ELF-1 (cell line): Measurements from ENCODE around the gene BIRC5.
"Not testable (repeated sequence)": the region's sequence is repeated elsewhere in the genome, so short reads cannot be mapped to it uniquely, and the experiment has no call there.

Experiments used
- DNase-seq: peaks from one replicate; pipeline ENCODE4 v3.0.0-alpha.2; 2016; ENCODE audit warnings: low read depth, low spot score

Gene BIRC5

DNA sequence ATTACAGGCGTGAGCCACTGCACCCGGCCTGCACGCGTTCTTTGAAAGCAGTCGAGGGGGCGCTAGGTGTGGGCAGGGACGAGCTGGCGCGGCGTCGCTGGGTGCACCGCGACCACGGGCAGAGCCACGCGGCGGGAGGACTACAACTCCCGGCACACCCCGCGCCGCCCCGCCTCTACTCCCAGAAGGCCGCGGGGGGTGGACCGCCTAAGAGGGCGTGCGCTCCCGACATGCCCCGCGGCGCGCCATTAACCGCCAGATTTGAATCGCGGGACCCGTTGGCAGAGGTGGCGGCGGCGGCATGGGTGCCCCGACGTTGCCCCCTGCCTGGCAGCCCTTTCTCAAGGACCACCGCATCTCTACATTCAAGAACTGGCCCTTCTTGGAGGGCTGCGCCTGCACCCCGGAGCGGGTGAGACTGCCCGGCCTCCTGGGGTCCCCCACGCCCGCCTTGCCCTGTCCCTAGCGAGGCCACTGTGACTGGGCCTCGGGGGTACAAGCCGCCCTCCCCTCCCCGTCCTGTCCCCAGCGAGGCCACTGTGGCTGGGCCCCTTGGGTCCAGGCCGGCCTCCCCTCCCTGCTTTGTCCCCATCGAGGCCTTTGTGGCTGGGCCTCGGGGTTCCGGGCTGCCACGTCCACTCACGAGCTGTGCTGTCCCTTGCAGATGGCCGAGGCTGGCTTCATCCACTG is at the start of gene BIRC5:
BIRC5 (plus strand) TSS at position 238 of the 690 bp plus-strand sequence; CDS start at position 302, 64 bp downstream.
- peak; percentile 90 for DNase-seq

- no peak for DNase-seq
Measured at GRCh38 chr17:78164748-78165607, 49.1 kb upstream of the BIRC5 start.

DNA sequence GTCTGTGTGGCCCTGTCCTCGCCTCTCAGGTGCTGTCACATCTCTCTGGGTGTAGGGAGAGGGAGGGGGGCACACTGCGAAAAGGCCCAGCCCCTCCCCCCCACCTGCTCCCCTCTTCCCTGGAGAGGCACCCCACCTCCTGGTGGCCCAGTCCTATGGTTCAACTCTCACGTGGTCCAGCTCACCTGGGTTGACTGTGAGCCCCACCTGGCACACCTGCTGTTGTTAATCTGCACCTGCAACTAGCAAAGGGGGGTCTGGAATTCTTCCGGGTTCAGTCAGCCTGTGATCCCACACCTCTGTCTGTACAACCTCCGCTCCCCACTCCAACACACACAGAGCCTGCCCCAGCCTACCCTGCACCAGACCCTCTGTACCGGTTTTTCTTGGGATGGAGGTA is 47.6 kb upstream of the BIRC5 start:
- no peak for DNase-seq

DNA sequence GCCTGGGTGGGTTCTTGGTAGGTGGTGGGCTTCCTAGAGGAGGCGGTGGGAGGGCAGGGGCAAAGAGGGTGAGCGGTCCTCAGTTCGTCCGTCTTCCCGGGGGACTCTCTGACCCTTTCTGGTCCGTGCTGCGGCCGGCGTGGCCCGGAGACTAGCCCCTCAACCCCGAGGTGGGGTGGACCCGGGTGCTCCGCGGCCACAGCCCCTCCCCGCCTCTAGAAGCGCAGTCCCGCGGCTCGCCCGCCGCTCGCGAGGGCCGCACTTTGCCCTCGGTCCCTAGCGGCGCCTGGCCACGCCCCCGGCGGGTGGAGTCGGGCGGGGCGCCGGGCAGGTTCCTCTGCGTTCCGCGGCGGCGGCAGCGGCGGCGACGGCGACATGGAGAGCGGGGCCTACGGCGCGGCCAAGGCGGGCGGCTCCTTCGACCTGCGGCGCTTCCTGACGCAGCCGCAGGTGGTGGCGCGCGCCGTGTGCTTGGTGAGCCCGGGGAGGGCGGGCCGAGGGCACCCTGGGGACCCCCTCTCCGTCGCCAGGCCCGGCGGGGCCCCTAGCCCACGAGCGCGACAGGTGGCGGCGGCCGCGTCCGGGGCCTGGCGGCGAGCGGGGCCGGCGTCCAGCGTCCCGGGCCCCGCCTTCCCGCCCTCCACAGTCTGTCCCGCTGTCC is 45.7 kb upstream of the BIRC5 start, which contains the start of gene SYNGR2:
SYNGR2 (plus strand) TSS at position 340 of the 661 bp plus-strand sequence; CDS start at position 376, 36 bp downstream.
- DNase-seq, result peak; percentile 84

DNA sequence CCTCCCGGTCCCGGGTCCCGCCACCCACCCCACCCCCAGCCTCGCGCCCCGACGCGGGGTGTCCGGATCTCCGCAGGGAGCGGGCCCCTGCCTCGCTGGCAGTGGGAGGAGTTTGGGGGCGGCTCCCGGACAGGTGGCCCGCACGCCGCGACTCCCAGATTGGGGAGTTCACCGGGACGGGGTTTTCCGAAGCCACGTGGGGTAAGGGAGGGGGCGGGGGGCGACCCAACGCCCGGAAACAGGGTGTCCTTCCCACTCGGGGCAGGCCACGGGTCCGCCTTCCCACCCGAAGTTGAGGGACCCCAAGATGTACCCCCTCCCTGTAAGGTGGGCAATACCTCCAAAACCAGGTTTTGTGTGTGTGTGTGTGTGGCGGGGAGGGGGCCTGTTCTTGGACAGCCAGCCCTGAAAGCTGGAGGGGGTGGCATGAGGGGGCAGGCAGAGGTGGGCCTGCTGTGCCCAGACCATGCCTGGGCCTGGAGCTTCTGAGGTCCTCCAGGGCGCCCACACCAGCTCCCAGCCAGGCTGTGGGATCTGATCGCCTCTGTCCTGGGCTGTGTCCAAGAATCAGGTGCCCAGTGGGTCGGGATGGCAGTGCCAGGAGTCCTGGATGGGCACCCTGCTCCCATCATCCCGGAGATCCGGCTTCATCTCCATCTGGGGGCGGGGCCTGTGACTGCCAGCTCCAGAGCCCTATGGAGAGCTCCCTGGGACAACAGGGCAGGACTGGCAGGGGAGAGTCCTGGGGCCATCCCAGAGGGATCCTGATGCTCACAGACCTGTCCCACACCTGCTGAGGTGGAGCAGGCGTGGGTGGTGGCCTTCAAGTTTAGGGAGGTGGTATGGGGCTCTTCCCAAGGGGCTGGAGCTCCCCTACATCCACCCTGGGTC is 44.9 kb upstream of the BIRC5 start:
- peak; percentile 52 for DNase-seq

DNA sequence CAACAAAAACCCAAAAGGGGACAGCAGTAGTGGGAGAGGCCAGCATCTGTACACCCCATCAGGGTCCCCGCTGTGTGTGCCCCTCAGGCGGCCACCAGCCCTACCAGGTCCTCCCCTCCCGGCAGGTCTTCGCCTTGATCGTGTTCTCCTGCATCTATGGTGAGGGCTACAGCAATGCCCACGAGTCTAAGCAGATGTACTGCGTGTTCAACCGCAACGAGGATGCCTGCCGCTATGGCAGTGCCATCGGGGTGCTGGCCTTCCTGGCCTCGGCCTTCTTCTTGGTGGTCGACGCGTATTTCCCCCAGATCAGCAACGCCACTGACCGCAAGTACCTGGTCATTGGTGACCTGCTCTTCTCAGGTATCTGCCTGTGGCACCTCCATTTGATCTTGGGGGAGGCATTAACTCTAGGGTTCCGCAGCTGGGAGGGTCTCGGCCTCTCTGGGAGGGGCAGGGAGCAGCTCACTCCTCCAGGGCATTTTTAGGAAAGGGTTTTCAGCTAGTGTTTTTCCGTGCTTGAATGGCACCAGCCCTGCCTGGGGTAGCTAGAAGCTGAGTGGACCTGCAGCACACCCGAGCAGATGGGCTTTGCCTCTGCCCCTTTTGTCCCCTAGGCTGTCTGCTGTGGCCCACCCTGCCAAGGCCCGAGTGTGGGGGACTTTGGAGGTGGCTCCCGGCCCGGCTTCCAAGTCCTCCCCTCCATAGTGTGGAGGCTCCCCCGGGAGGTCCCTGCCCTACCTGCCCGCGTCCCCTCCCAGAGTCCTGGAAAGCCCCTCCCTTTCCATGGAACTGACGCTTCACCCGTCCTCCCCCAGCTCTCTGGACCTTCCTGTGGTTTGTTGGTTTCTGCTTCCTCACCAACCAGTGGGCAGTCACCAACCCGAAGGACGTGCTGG is 43.1 kb upstream of the BIRC5 start:
- no peak for DNase-seq

DNA sequence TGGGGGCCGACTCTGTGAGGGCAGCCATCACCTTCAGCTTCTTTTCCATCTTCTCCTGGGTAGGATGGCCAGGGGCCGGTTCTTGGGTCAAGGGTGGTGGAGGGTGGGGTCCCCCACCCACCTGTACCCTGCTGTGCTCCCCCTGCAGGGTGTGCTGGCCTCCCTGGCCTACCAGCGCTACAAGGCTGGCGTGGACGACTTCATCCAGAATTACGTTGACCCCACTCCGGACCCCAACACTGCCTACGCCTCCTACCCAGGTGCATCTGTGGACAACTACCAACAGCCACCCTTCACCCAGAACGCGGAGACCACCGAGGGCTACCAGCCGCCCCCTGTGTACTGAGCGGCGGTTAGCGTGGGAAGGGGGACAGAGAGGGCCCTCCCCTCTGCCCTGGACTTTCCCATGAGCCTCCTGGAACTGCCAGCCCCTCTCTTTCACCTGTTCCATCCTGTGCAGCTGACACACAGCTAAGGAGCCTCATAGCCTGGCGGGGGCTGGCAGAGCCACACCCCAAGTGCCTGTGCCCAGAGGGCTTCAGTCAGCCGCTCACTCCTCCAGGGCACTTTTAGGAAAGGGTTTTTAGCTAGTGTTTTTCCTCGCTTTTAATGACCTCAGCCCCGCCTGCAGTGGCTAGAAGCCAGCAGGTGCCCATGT is 42.3 kb upstream of the BIRC5 start:
- not testable (repeated sequence) for DNase-seq

GRCh38 chr17:78172249-78173051 is 41.6 kb upstream of the BIRC5 start:
- no peak for DNase-seq

- no peak for DNase-seq
Measured at GRCh38 chr17:78173097-78173715, 40.8 kb upstream of the BIRC5 start.

- no peak for DNase-seq
Measured at GRCh38 chr17:78174346-78174869, 39.6 kb upstream of the BIRC5 start.

GRCh38 chr17:78174870-78175642 is 39.0 kb upstream of the BIRC5 start:
- peak; percentile 60 for DNase-seq

DNA sequence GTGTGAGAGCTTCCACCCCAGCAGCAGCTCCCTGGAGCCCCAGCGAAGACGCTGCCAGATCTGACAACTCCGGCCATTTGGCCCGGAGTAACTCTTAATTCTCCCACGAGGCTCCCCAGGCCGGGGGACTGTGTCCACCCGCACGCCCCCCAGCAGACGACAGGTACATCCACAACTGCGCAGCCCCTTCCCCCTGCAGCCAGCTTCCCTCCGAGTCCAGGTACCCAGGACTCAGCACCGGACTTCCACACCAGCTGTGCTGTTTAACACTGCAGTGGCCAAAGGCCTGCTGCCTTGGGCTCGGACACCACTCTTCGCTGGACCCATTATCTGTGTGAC is 38.4 kb upstream of the BIRC5 start:
- DNase-seq, result no peak

- DNase-seq, result peak; percentile 84
Measured at GRCh38 chr17:78176548-78177025, 37.5 kb upstream of the BIRC5 start.

DNA sequence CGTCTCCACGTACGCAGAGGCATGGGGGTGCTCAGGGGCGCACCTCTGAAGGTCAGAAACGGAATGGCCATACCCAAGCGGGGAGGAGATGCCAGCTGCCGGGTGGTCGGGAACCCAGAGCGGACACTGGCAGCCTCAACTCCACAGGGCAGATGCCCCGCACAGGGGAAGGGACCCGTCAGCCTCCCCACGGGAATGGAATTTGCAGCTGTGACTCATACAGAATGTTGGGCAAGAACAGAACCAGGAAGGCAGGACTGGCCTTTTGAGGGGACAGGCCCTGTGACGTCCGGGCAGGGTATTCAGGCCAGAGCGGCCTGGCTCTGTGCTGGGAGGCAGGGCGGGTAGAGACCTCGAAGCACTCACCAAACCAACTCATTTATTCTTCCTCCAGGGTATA is 34.7 kb upstream of the BIRC5 start:
- DNase-seq, result no peak

- DNase-seq, result no peak
Measured at GRCh38 chr17:78180083-78180482, 34.0 kb upstream of the BIRC5 start.

GRCh38 chr17:78180508-78180907 is 33.5 kb upstream of the BIRC5 start:
- no peak for DNase-seq

- no peak for DNase-seq
Measured at GRCh38 chr17:78182504-78182903, 31.5 kb upstream of the BIRC5 start.
